H1 (cell line): ENCODE results near the gene KCNMA1.
"Not testable (repeated sequence)": the region's sequence is repeated elsewhere in the genome, so short reads cannot be mapped to it uniquely, and the experiment has no call there.

ENCODE experiments used
- EP300 ChIP-seq, 2 experiments: IDR thresholded peaks; 1 replicate in 1 of 2; 2 replicates in 1 of 2; pipeline ENCODE4 v1.6.1; 2011 to 2012; ENCODE audit warnings: low read depth in 2 of 2, low read length in 2 of 2, mild to moderate bottlenecking in 2 of 2, borderline replicate concordance in 1 of 2, inconsistent platforms in 1 of 2, moderate library complexity in 1 of 2
- POLR2A ChIP-seq, 2 experiments: IDR thresholded peaks; 1 replicate in 1 of 2; 2 replicates in 1 of 2; pipeline ENCODE4 v1.6.1; 2011; ENCODE audit warnings: low read depth in 2 of 2, low read length in 2 of 2, mild to moderate bottlenecking in 2 of 2; ENCODE audit errors: control extremely low read depth in 1 of 2
- RAD21 ChIP-seq, 2 experiments: IDR thresholded peaks in 1 of 2; conservative IDR thresholded peaks in 1 of 2; 2 replicates each; pipeline ENCODE4 v1.6.1; 2011; ENCODE audit warnings: low read depth in 2 of 2, low read length in 2 of 2, improper control_type of control experiment in 1 of 2, inconsistent platforms in 1 of 2, mild to moderate bottlenecking in 1 of 2, moderate library complexity in 1 of 2
- SRF ChIP-seq: IDR thresholded peaks from 2 replicates; pipeline ENCODE4 v1.6.1; 2011; ENCODE audit warnings: mild to moderate bottlenecking, low read depth, low read length, moderate library complexity
- ZNF274 ChIP-seq: IDR thresholded peaks from 2 replicates; pipeline ENCODE4 v1.7.0; 2012; ENCODE audit warnings: low read length, borderline replicate concordance; ENCODE audit errors: extremely low read depth
- TF ChIP-seq, protein P1 (sequence below), 3 experiments: IDR thresholded peaks; 1 replicate in 2 of 3; 2 replicates in 1 of 3; pipeline versions ENCODE4 v1.5.1 to v1.6.1; 2011; ENCODE audit warnings: low read length in 3 of 3, mild to moderate bottlenecking in 3 of 3, inconsistent platforms in 2 of 3, low read depth in 1 of 3, moderate library complexity in 1 of 3; ENCODE audit not compliant: insufficient read depth in 1 of 3; ENCODE audit errors: control extremely low read depth in 1 of 3

DNA sequence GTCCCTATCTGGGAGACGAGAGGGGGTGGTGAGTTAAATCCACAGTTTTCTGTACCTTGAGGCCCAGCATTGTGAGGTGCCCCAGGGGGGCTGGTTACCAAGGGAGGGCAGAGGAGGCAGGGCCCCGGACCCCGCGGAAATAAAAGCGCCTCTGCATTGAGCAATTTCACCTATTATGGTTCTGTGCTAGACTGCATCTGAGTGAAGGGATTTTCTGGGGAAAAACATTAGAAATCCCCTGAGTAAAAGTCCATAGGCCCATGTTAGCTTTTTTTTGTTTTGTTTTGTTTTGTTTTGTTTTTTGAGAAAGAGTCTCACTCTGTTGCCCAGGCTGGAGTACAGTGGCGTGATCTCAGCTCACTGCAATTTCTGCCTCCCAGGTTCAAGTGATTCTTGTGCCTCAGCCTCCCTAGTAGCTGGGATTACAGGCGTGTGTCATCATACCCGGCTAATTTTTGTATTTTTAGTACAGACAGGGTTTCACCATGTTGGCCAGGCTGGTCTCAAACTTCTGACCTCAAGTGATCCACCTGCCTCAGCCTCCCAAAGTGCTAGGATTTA, 225.0 kb downstream of the KCNMA1 start:
- TF ChIP-seq, protein P1, sequence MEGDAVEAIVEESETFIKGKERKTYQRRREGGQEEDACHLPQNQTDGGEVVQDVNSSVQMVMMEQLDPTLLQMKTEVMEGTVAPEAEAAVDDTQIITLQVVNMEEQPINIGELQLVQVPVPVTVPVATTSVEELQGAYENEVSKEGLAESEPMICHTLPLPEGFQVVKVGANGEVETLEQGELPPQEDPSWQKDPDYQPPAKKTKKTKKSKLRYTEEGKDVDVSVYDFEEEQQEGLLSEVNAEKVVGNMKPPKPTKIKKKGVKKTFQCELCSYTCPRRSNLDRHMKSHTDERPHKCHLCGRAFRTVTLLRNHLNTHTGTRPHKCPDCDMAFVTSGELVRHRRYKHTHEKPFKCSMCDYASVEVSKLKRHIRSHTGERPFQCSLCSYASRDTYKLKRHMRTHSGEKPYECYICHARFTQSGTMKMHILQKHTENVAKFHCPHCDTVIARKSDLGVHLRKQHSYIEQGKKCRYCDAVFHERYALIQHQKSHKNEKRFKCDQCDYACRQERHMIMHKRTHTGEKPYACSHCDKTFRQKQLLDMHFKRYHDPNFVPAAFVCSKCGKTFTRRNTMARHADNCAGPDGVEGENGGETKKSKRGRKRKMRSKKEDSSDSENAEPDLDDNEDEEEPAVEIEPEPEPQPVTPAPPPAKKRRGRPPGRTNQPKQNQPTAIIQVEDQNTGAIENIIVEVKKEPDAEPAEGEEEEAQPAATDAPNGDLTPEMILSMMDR (IDR thresholded peaks at IDR 0.05; ENCODE audit: control extremely low read depth in 1 of 3, insufficient read depth in 1 of 3, low read depth in 1 of 3, low read length in 3 of 3), result not testable (repeated sequence)
- not testable (repeated sequence) for TF ChIP-seq SRF; RAD21 (IDR thresholded peaks at IDR 0.05 in 1 of 2, conservative IDR thresholded peaks at IDR 0.05 in 1 of 2; ENCODE audit: low read depth in 2 of 2, low read length in 2 of 2); EP300 (IDR thresholded peaks at IDR 0.05; ENCODE audit: borderline replicate concordance in 1 of 2, low read depth in 2 of 2, low read length in 2 of 2); ZNF274; POLR2A (IDR thresholded peaks at IDR 0.05; ENCODE audit: control extremely low read depth in 1 of 2, low read depth in 2 of 2, low read length in 2 of 2)
